K562 (cell line): ENCODE results near the gene MKLN1. TPM values are rescaled to one million over a fixed set of nuclear protein-coding genes. Genes with fewer than 3 reads are reported as not detected.

ENCODE experiments used
- GTF2E2 ChIP-seq: fragments of 200-800 bp; sonication (Bioruptor generic); IDR thresholded peaks from 2 replicates; pipeline ENCODE4 v1.6.1; 2016; ENCODE audit warnings: missing genetic modification characterization, missing compliant biosample characterization
- POU5F1 ChIP-seq: fragments of 150-350 bp; IDR thresholded peaks from 2 replicates; pipeline ENCODE4 v1.6.1; 2014; ENCODE audit warnings: borderline replicate concordance, low read length, low read depth, mild to moderate bottlenecking; ENCODE audit not compliant: partially characterized antibody
- RBM25 ChIP-seq: fragments of 200-400 bp; formaldehyde crosslinking; IDR thresholded peaks from 2 replicates; pipeline ENCODE4 v1.6.1; 2018; ENCODE audit warnings: low read length, low read depth, moderate library complexity; ENCODE audit not compliant: severe bottlenecking
- SMARCA4 ChIP-seq: fragments of 450-650 bp; IDR thresholded peaks from 2 replicates; pipeline ENCODE4 v1.6.1; 2016
- SMARCE1 ChIP-seq: fragments of 450-650 bp; IDR thresholded peaks from 2 replicates; pipeline ENCODE4 v1.7.1; 2016; ENCODE audit warnings: mild to moderate bottlenecking
- ZNF316 ChIP-seq: fragments of 450-650 bp; IDR thresholded peaks from 2 replicates; pipeline ENCODE4 v1.6.1; 2016
- polyA plus RNA-seq, 8 experiments: library from polyadenylated mRNA; depleted of rRNA in 4 of 8; stranded (reverse) in 5 of 8; unstranded in 3 of 8; fragments of >200 nt; fragmentation: Nextera tagmentation in 2 of 8; fragmentation: Illumina TruSeq in 1 of 8; extraction: Ambion mirVana in 2 of 8; extraction: Trizol in 1 of 8; gene quantifications; 2 replicates each; pipeline versions ENCODE4 v1.2.1 to v1.2.3, GENCODE V29; 2011 to 2014; ENCODE audit warnings: inconsistent platforms in 1 of 8, missing spikeins in 1 of 8
- total RNA-seq, 7 experiments: library from RNA; depleted of rRNA in 6 of 7; stranded (reverse); fragments of >200 nt in 6 of 7; fragmentation: Illumina TruSeq in 2 of 7; extraction: Trizol in 2 of 7; gene quantifications; 2 replicates each; pipeline versions ENCODE4 v1.2.1 to v1.2.3, GENCODE V29; 2011 to 2021; ENCODE audit warnings: low replicate concordance in 1 of 7
- TF ChIP-seq, protein P1 (sequence below): fragments of 250-450 bp; sonication (Bioruptor Pico); IDR thresholded peaks from 2 replicates; pipeline ENCODE4 v1.8.0; 2021; ENCODE audit warnings: mild to moderate bottlenecking, moderate library complexity
- TF ChIP-seq, protein P2 (sequence below): fragments of 450-650 bp; IDR thresholded peaks from 2 replicates; pipeline ENCODE4 v1.6.1; 2016
- TF ChIP-seq, protein P3 (sequence below): sonication (generic); formaldehyde crosslinking; IDR thresholded peaks from 2 replicates; pipeline ENCODE4 v1.8.0; 2022; ENCODE audit warnings: missing genetic modification reagents, mild to moderate bottlenecking, borderline replicate concordance
- TF ChIP-seq, protein P4 (sequence below): fragments of 450-650 bp; IDR thresholded peaks from 2 replicates; pipeline ENCODE4 v1.6.1; 2016; ENCODE audit warnings: mild to moderate bottlenecking, moderate library complexity

Gene MKLN1
- total and polyA plus RNA-seq, 9 of the 15 experiments (the other 6 are each of a cell fraction or from before 2014, with no cell fraction given) = 18.6 to 80.4 (median 56.0) TPM

DNA sequence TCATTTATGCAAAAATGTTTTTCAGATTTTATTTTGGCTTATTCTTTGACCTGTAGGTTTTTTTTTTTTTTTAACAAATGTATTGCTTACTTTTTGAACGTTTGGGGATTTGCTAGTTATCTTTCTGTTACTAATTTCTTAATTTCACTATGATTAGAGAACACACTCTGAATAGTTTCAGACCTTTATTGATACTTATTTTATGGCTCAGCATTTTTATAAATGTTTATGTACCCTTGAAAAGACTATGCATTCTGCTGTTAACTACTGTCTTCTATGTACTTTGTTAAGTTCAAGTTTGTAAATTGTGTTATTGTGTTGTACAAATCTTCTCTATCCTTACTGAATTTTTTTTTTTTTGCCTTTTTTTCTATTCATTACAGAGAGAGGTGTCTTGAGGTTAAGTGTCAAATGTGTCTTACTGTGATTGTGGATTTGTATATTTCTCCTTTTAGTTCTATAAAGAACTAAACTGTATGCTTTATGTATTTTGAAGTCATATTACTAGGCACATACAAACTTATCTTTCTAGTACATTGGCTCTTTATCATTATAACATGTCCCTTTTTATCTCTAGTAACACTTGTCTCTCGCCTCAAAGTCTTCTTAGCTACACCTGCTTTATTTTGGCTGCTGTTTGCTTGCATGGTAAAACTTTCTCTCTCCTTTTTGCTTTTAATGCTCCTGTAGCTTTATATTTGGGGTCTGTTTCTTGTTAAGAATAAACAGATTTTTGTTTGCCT lies 8.1 kb downstream of the MKLN1 start (continued):
- TF ChIP-seq, protein P1, sequence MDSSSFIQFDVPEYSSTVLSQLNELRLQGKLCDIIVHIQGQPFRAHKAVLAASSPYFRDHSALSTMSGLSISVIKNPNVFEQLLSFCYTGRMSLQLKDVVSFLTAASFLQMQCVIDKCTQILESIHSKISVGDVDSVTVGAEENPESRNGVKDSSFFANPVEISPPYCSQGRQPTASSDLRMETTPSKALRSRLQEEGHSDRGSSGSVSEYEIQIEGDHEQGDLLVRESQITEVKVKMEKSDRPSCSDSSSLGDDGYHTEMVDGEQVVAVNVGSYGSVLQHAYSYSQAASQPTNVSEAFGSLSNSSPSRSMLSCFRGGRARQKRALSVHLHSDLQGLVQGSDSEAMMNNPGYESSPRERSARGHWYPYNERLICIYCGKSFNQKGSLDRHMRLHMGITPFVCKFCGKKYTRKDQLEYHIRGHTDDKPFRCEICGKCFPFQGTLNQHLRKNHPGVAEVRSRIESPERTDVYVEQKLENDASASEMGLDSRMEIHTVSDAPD (CRISPR knock-in tag) = no peak
- TF ChIP-seq, protein P2, sequence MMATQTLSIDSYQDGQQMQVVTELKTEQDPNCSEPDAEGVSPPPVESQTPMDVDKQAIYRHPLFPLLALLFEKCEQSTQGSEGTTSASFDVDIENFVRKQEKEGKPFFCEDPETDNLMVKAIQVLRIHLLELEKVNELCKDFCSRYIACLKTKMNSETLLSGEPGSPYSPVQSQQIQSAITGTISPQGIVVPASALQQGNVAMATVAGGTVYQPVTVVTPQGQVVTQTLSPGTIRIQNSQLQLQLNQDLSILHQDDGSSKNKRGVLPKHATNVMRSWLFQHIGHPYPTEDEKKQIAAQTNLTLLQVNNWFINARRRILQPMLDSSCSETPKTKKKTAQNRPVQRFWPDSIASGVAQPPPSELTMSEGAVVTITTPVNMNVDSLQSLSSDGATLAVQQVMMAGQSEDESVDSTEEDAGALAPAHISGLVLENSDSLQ = no peak
- TF ChIP-seq SMARCA4 = peak; percentile 72
- TF ChIP-seq POU5F1 = no peak
- peak; percentile 85 for TF ChIP-seq ZNF316
- 0 out of 2 replicates have a peak, but pooled peaks have one; percentile 13 for TF ChIP-seq SMARCE1
- TF ChIP-seq, protein P3, sequence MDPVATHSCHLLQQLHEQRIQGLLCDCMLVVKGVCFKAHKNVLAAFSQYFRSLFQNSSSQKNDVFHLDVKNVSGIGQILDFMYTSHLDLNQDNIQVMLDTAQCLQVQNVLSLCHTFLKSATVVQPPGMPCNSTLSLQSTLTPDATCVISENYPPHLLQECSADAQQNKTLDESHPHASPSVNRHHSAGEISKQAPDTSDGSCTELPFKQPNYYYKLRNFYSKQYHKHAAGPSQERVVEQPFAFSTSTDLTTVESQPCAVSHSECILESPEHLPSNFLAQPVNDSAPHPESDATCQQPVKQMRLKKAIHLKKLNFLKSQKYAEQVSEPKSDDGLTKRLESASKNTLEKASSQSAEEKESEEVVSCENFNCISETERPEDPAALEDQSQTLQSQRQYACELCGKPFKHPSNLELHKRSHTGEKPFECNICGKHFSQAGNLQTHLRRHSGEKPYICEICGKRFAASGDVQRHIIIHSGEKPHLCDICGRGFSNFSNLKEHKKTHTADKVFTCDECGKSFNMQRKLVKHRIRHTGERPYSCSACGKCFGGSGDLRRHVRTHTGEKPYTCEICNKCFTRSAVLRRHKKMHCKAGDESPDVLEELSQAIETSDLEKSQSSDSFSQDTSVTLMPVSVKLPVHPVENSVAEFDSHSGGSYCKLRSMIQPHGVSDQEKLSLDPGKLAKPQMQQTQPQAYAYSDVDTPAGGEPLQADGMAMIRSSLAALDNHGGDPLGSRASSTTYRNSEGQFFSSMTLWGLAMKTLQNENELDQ (CRISPR knock-in tag) = no peak
- peak; percentile 6 for TF ChIP-seq RBM25
- TF ChIP-seq, protein P4, sequence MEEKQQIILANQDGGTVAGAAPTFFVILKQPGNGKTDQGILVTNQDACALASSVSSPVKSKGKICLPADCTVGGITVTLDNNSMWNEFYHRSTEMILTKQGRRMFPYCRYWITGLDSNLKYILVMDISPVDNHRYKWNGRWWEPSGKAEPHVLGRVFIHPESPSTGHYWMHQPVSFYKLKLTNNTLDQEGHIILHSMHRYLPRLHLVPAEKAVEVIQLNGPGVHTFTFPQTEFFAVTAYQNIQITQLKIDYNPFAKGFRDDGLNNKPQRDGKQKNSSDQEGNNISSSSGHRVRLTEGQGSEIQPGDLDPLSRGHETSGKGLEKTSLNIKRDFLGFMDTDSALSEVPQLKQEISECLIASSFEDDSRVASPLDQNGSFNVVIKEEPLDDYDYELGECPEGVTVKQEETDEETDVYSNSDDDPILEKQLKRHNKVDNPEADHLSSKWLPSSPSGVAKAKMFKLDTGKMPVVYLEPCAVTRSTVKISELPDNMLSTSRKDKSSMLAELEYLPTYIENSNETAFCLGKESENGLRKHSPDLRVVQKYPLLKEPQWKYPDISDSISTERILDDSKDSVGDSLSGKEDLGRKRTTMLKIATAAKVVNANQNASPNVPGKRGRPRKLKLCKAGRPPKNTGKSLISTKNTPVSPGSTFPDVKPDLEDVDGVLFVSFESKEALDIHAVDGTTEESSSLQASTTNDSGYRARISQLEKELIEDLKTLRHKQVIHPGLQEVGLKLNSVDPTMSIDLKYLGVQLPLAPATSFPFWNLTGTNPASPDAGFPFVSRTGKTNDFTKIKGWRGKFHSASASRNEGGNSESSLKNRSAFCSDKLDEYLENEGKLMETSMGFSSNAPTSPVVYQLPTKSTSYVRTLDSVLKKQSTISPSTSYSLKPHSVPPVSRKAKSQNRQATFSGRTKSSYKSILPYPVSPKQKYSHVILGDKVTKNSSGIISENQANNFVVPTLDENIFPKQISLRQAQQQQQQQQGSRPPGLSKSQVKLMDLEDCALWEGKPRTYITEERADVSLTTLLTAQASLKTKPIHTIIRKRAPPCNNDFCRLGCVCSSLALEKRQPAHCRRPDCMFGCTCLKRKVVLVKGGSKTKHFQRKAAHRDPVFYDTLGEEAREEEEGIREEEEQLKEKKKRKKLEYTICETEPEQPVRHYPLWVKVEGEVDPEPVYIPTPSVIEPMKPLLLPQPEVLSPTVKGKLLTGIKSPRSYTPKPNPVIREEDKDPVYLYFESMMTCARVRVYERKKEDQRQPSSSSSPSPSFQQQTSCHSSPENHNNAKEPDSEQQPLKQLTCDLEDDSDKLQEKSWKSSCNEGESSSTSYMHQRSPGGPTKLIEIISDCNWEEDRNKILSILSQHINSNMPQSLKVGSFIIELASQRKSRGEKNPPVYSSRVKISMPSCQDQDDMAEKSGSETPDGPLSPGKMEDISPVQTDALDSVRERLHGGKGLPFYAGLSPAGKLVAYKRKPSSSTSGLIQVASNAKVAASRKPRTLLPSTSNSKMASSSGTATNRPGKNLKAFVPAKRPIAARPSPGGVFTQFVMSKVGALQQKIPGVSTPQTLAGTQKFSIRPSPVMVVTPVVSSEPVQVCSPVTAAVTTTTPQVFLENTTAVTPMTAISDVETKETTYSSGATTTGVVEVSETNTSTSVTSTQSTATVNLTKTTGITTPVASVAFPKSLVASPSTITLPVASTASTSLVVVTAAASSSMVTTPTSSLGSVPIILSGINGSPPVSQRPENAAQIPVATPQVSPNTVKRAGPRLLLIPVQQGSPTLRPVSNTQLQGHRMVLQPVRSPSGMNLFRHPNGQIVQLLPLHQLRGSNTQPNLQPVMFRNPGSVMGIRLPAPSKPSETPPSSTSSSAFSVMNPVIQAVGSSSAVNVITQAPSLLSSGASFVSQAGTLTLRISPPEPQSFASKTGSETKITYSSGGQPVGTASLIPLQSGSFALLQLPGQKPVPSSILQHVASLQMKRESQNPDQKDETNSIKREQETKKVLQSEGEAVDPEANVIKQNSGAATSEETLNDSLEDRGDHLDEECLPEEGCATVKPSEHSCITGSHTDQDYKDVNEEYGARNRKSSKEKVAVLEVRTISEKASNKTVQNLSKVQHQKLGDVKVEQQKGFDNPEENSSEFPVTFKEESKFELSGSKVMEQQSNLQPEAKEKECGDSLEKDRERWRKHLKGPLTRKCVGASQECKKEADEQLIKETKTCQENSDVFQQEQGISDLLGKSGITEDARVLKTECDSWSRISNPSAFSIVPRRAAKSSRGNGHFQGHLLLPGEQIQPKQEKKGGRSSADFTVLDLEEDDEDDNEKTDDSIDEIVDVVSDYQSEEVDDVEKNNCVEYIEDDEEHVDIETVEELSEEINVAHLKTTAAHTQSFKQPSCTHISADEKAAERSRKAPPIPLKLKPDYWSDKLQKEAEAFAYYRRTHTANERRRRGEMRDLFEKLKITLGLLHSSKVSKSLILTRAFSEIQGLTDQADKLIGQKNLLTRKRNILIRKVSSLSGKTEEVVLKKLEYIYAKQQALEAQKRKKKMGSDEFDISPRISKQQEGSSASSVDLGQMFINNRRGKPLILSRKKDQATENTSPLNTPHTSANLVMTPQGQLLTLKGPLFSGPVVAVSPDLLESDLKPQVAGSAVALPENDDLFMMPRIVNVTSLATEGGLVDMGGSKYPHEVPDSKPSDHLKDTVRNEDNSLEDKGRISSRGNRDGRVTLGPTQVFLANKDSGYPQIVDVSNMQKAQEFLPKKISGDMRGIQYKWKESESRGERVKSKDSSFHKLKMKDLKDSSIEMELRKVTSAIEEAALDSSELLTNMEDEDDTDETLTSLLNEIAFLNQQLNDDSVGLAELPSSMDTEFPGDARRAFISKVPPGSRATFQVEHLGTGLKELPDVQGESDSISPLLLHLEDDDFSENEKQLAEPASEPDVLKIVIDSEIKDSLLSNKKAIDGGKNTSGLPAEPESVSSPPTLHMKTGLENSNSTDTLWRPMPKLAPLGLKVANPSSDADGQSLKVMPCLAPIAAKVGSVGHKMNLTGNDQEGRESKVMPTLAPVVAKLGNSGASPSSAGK = 0 out of 2 replicates have a peak, but pooled peaks have one; percentile 8
- 0 out of 2 replicates have a peak, but pooled peaks have one; percentile 34 for TF ChIP-seq GTF2E2 (tag)
